ENCODE data around the gene DIAPH2. TPM values are rescaled to one million over a fixed set of nuclear protein-coding genes. Genes with fewer than 3 reads are reported as not detected.

The DIAPH2 gene
- total RNA-seq, 3 donors from 2014 or later: 27.4 to 66.4 (median 30.8) TPM

DNA sequence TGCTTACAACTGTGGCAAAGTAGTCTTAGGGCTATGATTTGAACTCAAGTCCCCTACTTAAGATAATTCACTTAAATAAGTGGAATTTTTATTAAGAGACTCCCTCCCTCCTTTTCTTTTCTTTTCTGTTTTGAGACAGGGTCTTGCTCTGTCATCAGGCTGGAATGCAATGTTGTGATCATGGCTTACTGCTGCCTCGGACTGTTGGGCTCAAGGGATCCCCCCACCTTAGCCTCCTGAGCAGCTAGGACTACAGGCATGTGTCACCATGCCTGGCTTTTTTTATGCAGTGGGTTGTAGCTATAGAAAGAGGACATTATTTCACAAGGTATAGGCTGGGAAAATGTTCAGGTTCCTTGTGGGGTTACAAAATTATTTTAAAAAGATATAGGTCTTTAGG is 19.2 kb downstream of the DIAPH2 start:
- no peak for DNase-seq (ENCODE audit: low spot score in 2 of 2)
- Histone ChIP-seq H3K27me3 (peaks cover 0 to 11% of the 10 kb centered on the region in 2 donors), H3K4me1 (no peaks in the 10 kb centered on the region), H3K27ac (no peak overlapping the region), H3K4me3 (no peak overlapping the region), H3K36me3 (no peaks in the 10 kb centered on the region), H3K9me3 (no peaks in the 10 kb centered on the region)
- intact Hi-C loops (cut with DNase I; ENCODE audit: low total_unique reads): no loop called here
- TF ChIP-seq, protein P1, sequence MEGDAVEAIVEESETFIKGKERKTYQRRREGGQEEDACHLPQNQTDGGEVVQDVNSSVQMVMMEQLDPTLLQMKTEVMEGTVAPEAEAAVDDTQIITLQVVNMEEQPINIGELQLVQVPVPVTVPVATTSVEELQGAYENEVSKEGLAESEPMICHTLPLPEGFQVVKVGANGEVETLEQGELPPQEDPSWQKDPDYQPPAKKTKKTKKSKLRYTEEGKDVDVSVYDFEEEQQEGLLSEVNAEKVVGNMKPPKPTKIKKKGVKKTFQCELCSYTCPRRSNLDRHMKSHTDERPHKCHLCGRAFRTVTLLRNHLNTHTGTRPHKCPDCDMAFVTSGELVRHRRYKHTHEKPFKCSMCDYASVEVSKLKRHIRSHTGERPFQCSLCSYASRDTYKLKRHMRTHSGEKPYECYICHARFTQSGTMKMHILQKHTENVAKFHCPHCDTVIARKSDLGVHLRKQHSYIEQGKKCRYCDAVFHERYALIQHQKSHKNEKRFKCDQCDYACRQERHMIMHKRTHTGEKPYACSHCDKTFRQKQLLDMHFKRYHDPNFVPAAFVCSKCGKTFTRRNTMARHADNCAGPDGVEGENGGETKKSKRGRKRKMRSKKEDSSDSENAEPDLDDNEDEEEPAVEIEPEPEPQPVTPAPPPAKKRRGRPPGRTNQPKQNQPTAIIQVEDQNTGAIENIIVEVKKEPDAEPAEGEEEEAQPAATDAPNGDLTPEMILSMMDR (IDR thresholded peaks at IDR 0.05): no peak
- TF ChIP-seq POLR2AphosphoS5 (IDR thresholded peaks at IDR 0.05) (no peak), POLR2A (IDR thresholded peaks at IDR 0.05) (no peak)

DNA sequence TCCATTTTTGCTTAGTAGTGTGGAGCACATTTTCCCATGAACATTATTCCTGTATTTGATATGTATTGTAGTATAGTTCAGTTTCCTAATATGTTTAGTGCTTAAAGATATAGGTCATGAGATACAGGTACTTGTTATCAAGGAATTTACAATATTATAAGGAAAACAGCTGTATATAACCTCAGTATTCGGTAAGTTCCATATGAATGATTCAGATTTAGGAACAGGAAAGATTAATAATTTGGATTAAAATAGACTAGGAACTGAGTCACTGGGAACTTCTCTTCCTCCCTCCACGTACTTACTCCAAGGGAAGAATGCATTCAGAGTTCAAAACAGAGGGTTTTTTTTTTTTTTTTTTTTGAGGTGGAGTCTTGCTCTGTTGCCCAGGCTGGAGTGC is 20.0 kb downstream of the DIAPH2 start:
- H3K9me3 ChIP-seq: no peaks in the 10 kb centered on the region
- H3K4me3 ChIP-seq: no peak overlapping the region
- TF ChIP-seq POLR2AphosphoS5 (IDR thresholded peaks at IDR 0.05): no peak
- no peak for TF ChIP-seq POLR2A (IDR thresholded peaks at IDR 0.05)
- TF ChIP-seq, protein P1 (IDR thresholded peaks at IDR 0.05): no peak
- H3K27ac ChIP-seq: no peak overlapping the region
- peaks cover 0 to 11% of the 10 kb centered on the region in 2 donors for H3K27me3 ChIP-seq
- H3K4me1 ChIP-seq: no peaks in the 10 kb centered on the region
- DNase-seq (ENCODE audit: low spot score in 2 of 2): no peak
- H3K36me3 ChIP-seq: no peaks in the 10 kb centered on the region
- intact Hi-C loops (cut with DNase I; ENCODE audit: low total_unique reads): no loop called here

DNA sequence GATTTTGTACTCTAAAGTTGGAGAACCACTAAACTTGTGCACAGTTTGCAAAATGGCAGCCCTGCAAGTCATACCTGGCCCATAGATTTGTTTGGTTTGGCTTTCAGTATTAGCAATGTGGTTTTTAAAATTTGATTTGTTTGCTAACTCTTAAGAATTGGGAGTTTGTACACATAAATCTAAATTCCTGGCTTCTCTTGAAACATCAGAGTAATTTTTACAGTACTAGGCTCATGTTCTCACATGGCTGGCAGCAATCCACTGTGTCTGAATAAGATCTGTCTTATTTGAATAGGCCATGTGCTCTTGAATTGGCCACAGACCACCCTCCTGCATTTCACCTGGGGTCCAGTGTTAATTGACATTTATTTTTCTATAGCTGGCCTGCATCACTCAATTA is 21.3 kb downstream of the DIAPH2 start:
- no peaks in the 10 kb centered on the region for H3K36me3 ChIP-seq
- peaks cover 0 to 17% of the 10 kb centered on the region in 2 donors for H3K27me3 ChIP-seq
- H3K27ac ChIP-seq: no peak overlapping the region
- no peaks in the 10 kb centered on the region for H3K4me1 ChIP-seq
- no peak for DNase-seq (ENCODE audit: low spot score in 2 of 2)
- TF ChIP-seq POLR2AphosphoS5 (IDR thresholded peaks at IDR 0.05) (no peak), POLR2A (IDR thresholded peaks at IDR 0.05) (no peak)
- TF ChIP-seq, protein P1 (IDR thresholded peaks at IDR 0.05): no peak
- no peak overlapping the region for H3K4me3 ChIP-seq
- no peaks in the 10 kb centered on the region for H3K9me3 ChIP-seq
- intact Hi-C loops (cut with DNase I; ENCODE audit: low total_unique reads): no loop called here

DNA sequence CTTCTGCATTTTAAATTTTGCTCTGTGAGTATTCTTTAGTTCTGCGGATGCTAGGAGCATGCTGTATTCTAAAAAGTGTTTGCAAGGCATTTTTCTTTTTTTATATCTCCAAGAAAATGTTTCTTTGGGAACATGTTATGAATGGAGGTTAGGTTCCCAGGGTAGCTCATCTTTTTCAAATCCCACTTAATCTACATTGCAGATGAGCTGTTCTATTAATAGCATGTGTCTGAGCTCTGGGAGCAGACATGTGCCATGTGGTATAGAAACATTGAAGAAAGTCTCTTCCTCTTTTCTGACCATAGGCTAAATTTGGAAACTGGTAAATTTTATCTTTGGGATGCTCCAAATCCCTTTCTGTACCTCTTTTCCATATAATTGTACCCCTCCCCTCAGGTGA is 23.2 kb downstream of the DIAPH2 start:
- no peak for DNase-seq (ENCODE audit: low spot score in 2 of 2)
- intact Hi-C loops (cut with DNase I; ENCODE audit: low total_unique reads): no loop called here

DNA sequence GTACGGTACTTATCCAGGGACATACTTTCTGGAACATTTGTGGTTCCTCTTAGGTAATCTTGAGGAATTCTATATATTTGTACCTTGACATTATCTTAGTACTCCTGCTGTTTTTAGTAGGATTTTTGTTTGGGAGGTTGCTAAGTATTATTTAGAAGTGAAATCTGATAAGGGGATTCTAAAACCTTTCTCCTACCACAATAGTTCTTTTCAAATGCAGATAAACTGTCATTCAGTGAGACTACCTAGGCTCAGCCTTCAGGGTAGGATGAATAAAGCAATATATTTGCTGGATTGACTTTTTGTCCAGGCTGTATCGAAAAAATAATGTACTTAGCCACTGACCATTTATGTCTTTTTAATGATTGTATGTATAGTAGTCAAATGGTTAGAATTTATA is 25.4 kb downstream of the DIAPH2 start:
- DNase-seq (ENCODE audit: low spot score in 2 of 2): no peak
- Histone ChIP-seq H3K4me3 (no peak overlapping the region), H3K4me1 (no peaks in the 10 kb centered on the region), H3K9me3 (no peaks in the 10 kb centered on the region), H3K36me3 (no peaks in the 10 kb centered on the region), H3K27me3 (peaks cover 0 to 13% of the 10 kb centered on the region in 2 donors), H3K27ac (no peak overlapping the region)
- TF ChIP-seq, protein P1 (IDR thresholded peaks at IDR 0.05): no peak
- TF ChIP-seq POLR2A (IDR thresholded peaks at IDR 0.05) (no peak), POLR2AphosphoS5 (IDR thresholded peaks at IDR 0.05) (no peak)
- intact Hi-C loops (cut with DNase I; ENCODE audit: low total_unique reads): no loop called here

More for the DNA sequence above, 23.2 kb downstream of the DIAPH2 start:
- Histone ChIP-seq H3K4me3 (no peak overlapping the region), H3K9me3 (no peaks in the 10 kb centered on the region), H3K27me3 (peaks cover 0 to 6% of the 10 kb centered on the region in 2 donors), H3K36me3 (no peaks in the 10 kb centered on the region), H3K27ac (no peak overlapping the region), H3K4me1 (no peaks in the 10 kb centered on the region)
- TF ChIP-seq POLR2AphosphoS5 (IDR thresholded peaks at IDR 0.05): no peak
- no peak for TF ChIP-seq POLR2A (IDR thresholded peaks at IDR 0.05)
- TF ChIP-seq, protein P1 (IDR thresholded peaks at IDR 0.05): no peak

Data from breast epithelium (tissue), 4 donors.